ENCODE measurements around the gene VDAC1.

- TF ChIP-seq POLR2AphosphoS5 (IDR thresholded peaks at IDR 0.05; ENCODE audit: low read length) (no peak), TBL1XR1 (IDR thresholded peaks at IDR 0.05; ENCODE audit: low read depth, low read length) (no peak), EP300 (IDR thresholded peaks at IDR 0.05; ENCODE audit: borderline replicate concordance in 1 of 2, control insufficient read depth in 1 of 2, low read depth in 2 of 2, low read length in 2 of 2) (no peak), EZH2 (IDR thresholded peaks at IDR 0.05; ENCODE audit: borderline replicate concordance, control insufficient read depth, low read depth, low read length) (no peak), PKNOX1 (IDR thresholded peaks at IDR 0.05) (no peak), GABPA (IDR thresholded peaks at IDR 0.05; ENCODE audit: low read depth) (no peak)
Measured at GRCh38 chr5:134046801-134047686, 42.3 kb upstream of the VDAC1 start.
